HS-27A (cell line): ENCODE results near the gene GTF2A1L.
"Not testable (repeated sequence)": the region's sequence is repeated elsewhere in the genome, so short reads cannot be mapped to it uniquely, and the experiment has no call there.

ENCODE experiments used
- DNase-seq: peaks from one replicate; pipeline ENCODE4 v3.0.0-alpha.2; 2012; ENCODE audit warnings: low read depth, missing footprints

Gene GTF2A1L

GRCh38 chr2:48617618-48618017 lies at the start of gene GTF2A1L:
TSS of gene GTF2A1L (plus strand) at chr2:48617856. CDS start at chr2:48617875, 19 bp downstream.
- no peak for DNase-seq

DNA sequence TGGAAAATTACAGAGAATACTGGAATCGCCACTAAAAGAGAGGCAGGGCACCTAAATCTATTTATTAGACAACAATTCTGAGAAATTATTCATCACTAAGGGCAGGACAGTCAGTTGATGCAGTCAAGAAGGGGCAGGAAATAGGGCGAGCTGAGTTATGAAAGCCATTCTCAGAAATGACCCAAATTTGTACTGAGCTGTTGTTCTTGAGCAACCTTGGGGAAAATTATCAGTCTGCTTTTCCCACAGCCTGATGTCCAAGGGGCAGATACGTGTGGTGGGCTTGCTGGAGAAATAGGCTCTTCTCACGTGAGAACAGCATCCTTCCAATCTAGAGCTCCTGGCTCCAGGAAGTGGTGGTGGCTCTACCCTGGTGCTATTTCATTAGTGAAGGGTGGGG lies 49.1 kb upstream of the GTF2A1L start:
- no peak for DNase-seq

- no peak for DNase-seq
Observed at GRCh38 chr2:48569433-48569832, 48.2 kb upstream of the GTF2A1L start.

- DNase-seq, result no peak
Observed at GRCh38 chr2:48572816-48573215, 44.8 kb upstream of the GTF2A1L start.

GRCh38 chr2:48574353-48575287 lies 43.0 kb upstream of the GTF2A1L start:
- DNase-seq, result no peak

GRCh38 chr2:48578313-48578712 lies 39.3 kb upstream of the GTF2A1L start:
- no peak for DNase-seq

GRCh38 chr2:48583961-48584360 lies 33.7 kb upstream of the GTF2A1L start:
- DNase-seq, result no peak

DNA sequence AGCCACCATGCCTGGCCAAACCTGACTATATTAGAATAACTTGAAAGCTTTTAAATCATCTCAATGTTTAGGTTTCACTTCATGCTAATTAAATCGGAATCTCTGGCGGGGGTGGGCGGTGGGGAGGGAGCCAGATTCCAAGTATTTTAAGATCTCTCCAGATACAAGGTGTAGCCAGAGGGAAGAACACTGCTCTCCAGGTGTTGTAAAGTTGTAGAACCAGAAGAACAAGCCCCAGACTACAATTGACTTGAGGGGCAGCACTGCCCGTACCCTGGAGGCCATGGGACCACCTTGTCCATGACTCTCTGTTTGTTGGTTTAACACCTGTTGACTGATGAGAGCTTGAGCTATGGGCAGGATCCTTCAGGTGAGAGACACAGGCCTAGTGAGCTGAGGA lies 33.1 kb upstream of the GTF2A1L start:
- no peak for DNase-seq

DNA sequence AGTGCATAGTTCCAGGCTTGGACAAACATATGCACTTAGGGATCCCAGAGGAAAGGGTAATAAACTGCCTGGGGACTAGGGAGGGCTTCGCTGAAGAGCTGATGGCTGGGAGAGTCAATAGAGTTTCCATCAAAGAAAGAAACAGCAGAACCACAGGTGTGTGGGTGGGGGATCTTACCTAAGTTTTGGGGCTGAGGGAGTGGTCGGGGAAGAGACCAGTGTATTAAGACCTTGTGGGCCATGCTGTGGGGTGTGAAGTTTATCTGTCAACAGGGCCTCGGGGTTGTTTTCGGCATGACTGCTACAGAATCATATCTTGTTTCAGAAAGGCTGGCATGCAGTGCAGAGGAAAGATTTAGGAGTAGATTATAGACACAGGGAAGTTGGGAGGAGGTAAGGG lies 31.2 kb upstream of the GTF2A1L start:
- no peak for DNase-seq

GRCh38 chr2:48587560-48587959 lies 30.1 kb upstream of the GTF2A1L start:
- DNase-seq, result no peak

- DNase-seq, result no peak
Observed at GRCh38 chr2:48587961-48588360, 29.7 kb upstream of the GTF2A1L start.

DNA sequence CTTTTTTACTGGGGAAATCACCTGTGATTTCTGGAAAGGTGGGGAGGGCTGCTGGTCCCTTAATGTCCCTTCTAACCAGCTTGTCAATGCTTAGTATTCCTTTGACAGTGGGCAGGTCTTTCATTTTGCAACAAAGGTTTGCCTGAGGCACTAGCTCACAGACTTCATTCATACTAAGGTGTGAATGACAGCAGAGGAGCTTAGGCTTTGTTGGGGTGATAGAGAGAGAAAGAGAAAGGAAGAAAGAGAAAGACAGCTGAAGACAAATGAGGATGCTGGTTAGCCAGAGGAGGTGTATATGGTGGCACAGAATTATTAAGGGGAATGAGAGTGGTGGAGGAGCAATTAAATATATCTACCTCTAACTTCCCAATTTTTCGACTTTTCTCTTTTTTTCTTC lies 28.9 kb upstream of the GTF2A1L start:
- DNase-seq, result no peak

- no peak for DNase-seq
Observed at GRCh38 chr2:48589170-48589767, 28.4 kb upstream of the GTF2A1L start.

DNA sequence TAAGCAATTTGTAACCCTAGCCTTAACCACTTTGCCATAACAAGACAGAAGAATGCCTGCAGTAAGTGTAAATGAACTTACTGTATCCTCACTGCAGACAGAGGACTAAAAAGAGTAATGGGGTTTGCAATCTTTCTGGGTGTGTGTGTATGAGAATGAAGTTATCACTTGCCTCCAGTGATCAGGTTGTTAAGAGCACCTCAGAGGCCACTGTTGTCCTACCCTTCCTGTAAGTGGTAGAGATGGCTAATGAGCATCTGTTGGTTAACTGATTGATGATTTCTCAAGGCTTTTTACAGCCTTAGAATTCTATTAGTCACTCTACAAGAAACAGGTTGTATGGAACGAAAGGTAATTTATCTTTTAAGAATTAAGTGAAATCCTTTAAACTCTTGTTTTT lies 27.6 kb upstream of the GTF2A1L start:
- DNase-seq, result no peak

DNA sequence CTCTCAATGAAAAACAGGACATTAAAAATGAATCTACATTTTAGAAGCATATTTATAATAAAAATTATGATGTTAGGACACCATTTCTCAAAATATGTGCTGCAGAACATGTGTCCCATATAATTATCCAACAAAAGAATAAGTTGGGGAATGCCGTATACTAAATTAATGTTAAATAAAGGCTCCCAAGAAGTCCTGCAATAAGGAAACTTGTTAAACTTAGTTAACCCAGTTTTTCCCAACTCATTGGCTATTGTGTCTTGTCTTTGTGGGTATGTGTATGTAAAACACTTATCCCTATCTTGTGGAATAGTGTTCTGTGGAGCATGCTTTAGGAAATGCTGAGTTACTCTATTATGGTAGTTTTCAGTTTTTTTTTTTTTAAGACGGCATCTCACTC lies 25.6 kb upstream of the GTF2A1L start:
- no peak for DNase-seq

DNA sequence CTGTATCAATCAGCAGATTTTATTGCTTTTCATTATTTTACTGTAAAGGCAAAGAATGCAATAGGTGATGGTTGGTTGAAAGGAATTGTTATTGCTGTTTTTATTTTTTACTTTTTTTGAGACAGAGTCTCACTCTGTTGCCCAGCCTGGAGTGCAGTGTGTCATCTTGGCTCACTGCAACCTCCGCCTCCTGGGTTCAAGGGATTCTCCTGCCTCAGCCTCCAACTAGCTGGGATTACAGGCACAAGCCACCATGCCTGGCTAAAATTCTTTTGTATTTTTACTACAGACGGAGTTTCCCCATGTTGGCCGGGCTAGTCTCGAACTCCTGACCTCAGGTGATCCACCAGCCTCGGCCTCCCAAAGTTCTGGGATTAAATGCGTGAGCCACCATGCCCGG lies 20.9 kb upstream of the GTF2A1L start:
- DNase-seq, result not testable (repeated sequence)

DNA sequence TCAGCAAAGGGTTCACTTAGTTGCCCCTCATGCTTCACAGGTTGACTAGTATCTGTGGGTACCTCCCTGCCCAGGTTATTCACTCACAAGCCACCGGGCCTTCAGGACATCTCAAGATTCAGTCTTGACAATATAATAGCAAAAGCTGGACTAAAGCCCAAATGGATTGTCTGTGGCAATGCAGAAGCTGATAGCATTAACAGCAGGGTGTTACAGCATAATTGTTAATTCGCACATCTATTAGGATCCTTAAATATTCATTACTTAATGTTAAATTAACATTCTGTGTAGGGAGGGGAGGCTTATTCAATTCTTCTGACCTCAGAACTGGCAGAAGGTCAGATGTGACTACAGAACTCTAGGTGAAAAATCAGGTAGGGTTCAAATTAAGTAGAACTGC lies 20.2 kb upstream of the GTF2A1L start:
- DNase-seq, result no peak

DNA sequence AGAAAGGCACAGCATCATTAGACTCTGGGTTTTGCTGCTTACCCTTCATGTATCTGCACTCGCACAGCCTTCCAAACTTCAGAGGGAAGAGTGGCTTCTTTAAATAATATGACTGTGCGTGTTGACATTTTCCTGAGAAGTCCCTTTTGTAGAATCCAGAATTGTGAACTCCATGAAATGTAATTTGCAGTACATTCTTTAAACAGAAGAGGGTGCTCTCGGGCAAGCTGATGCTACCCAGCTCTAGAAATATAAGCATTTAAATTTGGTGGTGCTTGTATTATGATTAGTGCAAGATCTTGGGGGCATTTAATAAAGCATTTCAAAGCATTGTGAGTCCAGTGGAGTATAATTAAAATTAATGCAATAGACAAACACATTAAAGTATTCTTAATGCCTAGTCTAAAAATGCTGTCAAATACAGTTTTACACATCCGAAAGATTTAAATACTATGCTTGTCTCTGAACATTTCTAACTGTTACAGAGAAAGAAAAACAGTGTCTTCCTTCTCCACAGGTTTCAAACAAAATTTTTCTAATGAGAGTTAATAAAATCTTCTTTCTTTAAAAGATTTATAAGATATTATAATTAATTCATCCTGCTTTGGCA lies 17.3 kb upstream of the GTF2A1L start:
- peak; percentile 38 for DNase-seq

DNA sequence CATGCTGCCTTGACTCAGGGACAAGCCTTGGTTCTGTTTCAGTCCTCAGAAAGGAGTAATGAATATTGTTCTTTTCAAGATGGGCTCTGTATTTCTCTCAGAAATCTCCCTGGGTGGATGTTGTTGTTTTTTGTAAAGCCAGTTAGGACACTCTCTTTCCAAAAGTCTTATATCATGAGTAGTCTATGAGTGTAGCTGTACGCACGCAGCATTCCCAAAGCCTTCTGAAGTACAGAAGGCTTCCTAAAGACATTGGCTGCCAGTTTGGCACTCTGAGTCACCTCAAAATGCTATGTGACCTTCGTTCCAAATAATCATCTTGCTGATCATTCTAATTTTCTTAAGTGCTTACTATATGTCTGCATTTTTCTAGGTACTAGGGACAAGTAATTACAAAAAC lies 16.7 kb upstream of the GTF2A1L start:
- DNase-seq, result peak; percentile 36

DNA sequence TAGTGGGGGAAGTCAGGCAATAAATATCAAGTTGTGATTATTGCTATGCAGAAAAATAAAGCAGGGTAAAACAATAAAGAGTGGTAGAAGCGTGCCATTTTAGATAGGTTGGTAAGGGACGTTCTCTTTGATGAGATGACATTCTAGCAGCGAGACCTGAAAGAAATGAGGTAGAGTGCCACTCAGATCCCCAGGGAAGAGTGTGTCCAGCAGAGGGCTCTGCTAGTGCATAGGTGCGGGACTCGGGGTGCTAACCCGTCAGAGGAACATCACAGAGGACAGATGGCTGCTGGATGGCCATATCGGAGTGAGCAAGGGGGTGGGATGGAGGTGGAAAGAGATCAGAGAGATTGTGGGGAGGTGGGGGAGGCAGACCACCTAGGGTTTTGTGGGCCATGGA lies 16.3 kb upstream of the GTF2A1L start:
- DNase-seq, result no peak

DNA sequence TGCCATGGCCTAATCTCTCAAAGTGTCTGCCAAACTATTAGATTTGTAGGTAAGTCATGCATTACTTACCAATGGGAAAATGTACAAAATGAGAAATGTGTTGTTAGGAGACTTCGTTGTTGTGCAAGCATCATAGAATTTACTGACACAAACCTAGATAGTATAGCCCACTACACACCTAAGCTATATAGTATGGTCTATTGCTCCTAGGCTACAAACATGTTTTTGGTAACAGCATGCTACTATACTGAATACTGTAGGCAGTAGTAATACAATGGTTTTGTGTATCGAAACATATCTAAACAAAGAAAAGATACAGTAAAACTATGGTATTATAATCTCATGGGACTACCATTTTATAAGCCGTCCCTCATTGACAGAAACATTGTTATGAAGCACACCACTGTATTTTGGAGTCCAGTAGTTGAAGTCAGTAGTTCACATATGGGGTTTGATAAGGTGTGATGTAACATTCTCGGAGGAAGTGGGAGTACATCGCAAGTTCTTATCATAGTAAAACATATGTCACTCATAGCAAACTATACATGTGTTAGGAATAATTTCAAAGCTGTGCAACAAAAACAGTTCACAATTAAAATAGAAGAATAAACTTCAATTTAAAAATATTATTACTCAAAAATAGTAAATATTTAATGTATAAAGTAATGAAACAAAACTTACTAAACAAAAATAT lies 12.0 kb upstream of the GTF2A1L start:
- no peak for DNase-seq

GRCh38 chr2:48607307-48608014 lies 10.2 kb upstream of the GTF2A1L start:
- no peak for DNase-seq
